Endometrial microvascular endothelial cells (primary cell): ENCODE results near the gene SH3PXD2A. TPM values are rescaled to one million over a fixed set of nuclear protein-coding genes. Genes with fewer than 3 reads are reported as not detected.
"Not testable (repeated sequence)": the region's sequence is repeated elsewhere in the genome, so short reads cannot be mapped to it uniquely, and the experiment has no call there.

Experiments used
- in situ Hi-C: cut with HindIII; loops from 2 replicates; pipeline ENCODE4 v1.10.0; 2017; ENCODE audit warnings: low sequenced_read_pairs, low pct_unique_long_range_greater_than_20kb; ENCODE audit errors: inconsistent ontology term
- total RNA-seq: library from RNA; depleted of rRNA; stranded (reverse); fragments of >200 nt; gene quantifications from one replicate; pipeline ENCODE4 v1.2.3, GENCODE V29; 2015; ENCODE audit errors: inconsistent ontology term

SH3PXD2A gene
- total RNA-seq, 1 donor from 2014 or later = 7.6 TPM

- in situ Hi-C loops = no loop called here
These were observed 35.9 kb downstream of the SH3PXD2A start for GRCh38 chr10:103819493-103819892.

GRCh38 chr10:103818765-103819374 lies 36.5 kb downstream of the SH3PXD2A start:
- in situ Hi-C loops = no loop called here

- in situ Hi-C loops = no loop called here
These were observed 37.3 kb downstream of the SH3PXD2A start for GRCh38 chr10:103818105-103818504.

GRCh38 chr10:103816431-103816830 lies 38.9 kb downstream of the SH3PXD2A start:
- in situ Hi-C loops = no loop called here

DNA sequence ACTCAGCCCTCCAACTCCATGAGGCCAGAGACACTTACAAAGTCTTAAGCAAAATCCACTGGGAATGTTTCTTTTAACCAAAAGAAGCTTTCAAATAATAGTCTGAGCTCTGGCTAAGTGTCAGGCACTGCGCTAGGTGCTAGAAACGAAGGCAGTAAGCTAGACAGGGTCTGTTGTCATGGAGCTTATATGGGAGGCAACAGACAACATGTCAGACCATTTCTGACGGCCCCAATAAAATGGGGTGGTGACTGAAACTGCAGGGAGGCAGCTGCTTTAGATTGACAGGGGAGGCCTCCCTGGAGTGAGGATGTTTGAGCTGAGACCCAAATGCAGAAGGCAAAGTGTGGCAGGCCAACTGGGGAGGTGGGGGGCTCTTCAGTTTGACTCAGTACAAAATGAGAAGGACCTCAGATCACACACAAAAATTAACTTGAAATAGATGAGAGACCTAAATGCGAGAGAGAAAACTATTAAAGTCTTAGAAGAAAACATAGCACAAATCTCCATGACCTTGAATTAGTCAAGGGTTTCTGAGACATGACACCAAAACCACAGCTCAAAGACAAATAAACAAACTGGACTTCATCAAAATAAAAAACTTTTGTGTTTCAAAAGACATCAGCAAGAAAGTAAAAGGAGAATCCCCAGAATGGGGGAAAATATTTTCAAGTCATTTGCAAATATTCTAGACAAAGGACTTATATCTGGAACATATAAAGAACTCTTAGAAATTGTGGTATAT lies 40.6 kb downstream of the SH3PXD2A start:
- in situ Hi-C loops = no loop called here

DNA sequence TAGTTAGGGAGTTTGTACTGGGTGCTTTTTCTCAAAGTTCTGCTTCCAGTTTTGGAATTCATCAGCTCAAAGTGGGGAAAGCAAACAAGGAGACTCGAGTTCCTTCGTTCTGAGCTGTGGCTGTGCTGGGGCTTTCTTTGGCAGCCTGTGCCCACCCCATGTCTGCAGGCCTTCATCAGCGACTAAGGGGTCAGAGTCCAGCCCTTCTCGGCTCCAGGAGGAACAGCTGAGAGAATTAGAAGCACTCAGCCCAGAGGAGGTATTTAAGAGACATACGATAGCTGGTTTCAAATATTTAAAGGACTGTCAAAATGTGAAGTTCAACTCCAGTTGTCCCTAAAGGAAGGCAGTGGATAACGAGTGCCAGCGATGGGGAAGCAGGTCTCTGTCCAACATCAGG lies 41.3 kb downstream of the SH3PXD2A start:
- in situ Hi-C loops = no loop called here

- in situ Hi-C loops = not testable (repeated sequence)
These were observed 42.1 kb downstream of the SH3PXD2A start for GRCh38 chr10:103813312-103813711.

GRCh38 chr10:103812432-103812831 lies 42.9 kb downstream of the SH3PXD2A start:
- in situ Hi-C loops = no loop called here

GRCh38 chr10:103812004-103812403 lies 43.4 kb downstream of the SH3PXD2A start:
- in situ Hi-C loops = no loop called here

DNA sequence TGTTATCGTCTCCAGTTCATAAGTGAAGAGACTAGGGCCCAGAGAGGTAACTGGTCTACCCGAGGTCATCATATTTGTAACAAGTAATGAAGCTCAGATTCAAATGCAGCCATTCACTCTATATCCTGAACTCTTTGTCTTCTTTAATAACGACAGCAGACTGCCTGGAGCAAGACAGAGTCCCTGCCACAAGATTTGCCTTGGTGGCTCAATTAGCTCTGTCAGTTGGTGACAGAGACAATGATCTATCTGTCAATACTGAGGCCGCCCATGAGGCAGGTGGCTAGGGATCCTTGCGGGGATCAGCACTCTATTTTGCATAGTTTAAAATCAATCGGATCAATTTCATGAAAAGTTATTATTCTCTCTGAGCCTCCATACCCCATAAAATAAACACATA lies 43.9 kb downstream of the SH3PXD2A start:
- in situ Hi-C loops = no loop called here

DNA sequence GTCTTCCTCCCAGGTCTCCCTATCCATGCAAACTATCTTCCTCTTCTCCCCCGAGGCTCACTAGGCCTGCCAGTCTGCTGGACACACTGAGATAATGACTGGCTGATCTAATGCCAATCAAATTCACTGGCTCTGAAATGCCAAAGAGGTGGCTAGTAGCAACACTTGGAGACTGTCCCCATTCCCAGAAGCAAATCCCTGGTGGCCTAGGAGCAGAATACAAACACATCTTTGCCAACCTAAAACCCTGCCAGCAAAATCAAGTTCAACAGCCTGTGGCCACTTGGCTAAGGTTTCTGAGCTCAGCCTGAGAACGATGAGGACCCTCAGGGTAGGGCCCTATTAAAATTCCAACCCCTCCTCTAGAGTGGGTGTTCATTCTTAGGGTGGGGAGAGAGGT lies 46.6 kb downstream of the SH3PXD2A start:
- in situ Hi-C loops = no loop called here

DNA sequence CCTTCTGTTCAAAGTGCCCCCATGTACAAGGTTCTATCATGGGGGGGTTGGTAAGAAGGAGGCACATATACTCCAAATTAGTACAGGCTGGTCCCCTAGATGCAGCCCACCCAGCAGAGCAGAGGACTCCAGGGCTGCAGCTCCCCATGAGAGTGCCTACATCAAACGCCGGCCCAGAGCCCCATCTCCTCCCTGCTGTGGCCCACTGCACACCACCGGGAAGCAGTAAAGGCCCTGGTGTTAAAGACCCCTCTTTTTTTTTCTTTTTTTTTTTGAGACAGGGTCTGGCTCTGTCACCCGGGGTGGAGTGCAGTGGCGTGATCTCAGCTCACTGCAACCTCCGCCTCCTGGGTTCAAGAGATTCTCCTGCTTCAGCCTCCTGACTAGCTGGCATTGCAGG lies 47.4 kb downstream of the SH3PXD2A start:
- in situ Hi-C loops = no loop called here

- in situ Hi-C loops = no loop called here
These were observed 48.8 kb downstream of the SH3PXD2A start for GRCh38 chr10:103806395-103807187.

- in situ Hi-C loops = no loop called here
These were observed 49.6 kb downstream of the SH3PXD2A start for GRCh38 chr10:103805781-103806180.

- in situ Hi-C loops = no loop called here
These were observed 50.5 kb downstream of the SH3PXD2A start for GRCh38 chr10:103804871-103805270.

DNA sequence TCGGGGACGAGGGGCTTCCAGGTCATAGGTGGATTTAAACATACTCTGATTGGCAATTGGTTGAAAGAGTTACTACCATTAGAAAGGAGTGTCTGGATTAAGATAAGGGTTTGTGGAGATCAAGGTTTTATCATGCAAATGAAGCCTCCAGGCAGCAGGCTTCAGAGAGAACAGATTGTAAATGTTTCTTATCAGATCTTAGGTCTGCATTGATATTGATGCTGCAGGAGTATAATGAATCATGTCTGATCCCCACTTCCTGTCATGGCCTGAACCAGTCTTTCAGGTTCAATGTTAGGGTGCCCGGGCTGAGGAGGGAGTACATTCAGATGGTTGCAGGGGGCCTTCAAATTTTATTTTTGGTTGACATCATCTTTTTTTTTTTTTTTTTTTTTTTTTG lies 51.4 kb downstream of the SH3PXD2A start:
- in situ Hi-C loops = no loop called here

DNA sequence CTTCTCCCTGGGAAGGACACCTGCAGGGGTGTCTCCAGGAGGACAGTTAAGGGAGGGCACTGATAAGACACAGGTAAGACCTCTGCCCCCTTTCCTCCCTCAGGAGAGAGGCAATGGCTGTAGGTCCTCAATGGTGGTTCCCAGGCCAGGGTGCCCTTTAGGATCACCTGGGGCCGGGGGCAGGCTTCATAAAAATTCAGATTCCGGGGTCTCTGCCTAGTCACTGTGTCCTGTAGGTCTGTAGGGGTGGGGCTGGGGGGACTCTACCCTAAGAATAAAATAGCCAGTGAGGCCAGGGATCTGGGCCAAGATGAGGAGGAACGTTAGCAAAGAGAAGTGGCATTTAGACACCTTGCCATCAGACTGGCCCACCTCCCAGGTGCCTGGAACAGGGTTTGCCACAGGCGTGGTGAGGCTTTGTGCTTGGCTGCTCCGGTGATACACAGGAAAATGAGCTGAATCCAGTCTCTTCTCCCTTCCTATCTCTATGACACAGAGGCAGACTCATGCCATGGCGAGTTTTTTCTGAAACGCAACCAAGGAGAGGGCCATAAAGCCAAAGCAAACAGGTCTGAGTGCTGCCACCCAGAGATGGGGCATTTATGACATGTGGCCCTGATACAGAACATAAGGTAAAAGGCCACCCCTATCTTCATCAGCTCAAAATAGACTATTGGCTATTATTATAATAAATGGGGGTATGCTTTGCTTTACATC lies 52.6 kb downstream of the SH3PXD2A start:
- in situ Hi-C loops = no loop called here

- in situ Hi-C loops = no loop called here
These were observed 53.3 kb downstream of the SH3PXD2A start for GRCh38 chr10:103802081-103802480.

GRCh38 chr10:103800789-103801540 lies 54.4 kb downstream of the SH3PXD2A start:
- in situ Hi-C loops = no loop called here
